NCI-H187 (cell line): Measurements from ENCODE around the gene CAMKK1.
"Not testable (repeated sequence)": the region's sequence is repeated elsewhere in the genome, so short reads cannot be mapped to it uniquely, and the experiment has no call there.

Source experiments
- DNase-seq, 2 experiments: peaks; one replicate each; lab custom pipeline; 2025; lab: John Stamatoyannopoulos, UW

The CAMKK1 gene

DNA sequence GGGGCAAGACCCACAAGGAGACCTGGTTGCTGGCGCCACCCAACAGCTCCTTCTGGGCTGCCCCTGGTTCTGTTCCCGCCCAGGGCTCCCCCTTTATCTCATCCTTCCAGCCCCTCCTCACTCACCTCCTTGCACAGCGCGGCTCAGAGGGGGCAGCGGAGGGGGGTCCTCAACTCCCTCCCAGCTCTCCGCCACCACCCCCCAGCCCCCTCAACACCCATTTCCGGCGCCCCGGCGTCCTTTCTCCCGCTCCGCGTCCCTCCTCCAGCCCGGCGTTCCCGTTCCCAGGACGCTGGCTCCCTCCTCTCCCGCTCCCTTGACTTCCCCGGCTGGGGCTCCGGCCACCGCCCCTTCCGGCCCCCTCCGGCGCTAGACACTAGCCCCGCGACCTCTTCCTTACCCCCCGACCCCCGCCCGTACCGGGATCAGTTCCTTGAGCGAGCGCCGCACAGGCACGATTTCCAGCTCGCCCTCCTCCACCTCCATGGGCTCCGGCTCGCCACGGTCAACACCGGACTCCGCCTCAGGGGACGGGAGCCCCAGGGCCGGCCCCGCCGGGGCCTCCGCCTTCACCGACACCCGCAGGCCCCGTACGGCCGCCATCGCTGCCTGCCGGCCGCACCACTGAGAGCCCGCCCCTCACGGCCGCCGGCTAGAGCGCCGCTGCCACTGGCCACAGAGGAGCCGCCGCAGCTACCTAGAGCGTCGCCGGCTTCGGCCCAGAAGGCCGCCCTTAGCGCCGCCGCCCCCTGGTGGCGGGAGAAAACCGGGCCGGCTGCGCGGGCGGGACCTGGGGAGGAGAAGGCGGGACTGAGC, 47.0 kb downstream of the CAMKK1 start, which contains the start of gene NCBP3:
Gene NCBP3, minus strand, starts transcription at position 626 of the 816 bp plus-strand sequence. Its CDS starts 23 bp downstream, at position 603.
- peak; percentile 63 to 76 for DNase-seq

DNA sequence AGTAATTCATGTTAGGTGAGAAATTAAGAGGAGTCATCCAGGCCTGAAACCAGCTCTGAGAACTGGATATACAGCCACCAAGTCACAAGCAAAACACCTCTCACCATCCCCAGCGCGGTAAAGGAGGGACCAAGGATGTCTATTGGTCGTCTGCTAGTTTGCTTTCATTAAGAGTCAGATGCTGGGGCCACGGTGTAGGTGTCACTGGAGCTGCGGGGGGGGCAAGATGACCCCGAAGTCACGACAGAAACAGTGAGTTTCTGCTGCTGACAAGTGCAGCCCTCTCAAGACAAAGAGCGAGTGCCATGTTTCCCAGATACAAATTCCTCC, 47.6 kb downstream of the CAMKK1 start:
- DNase-seq, result no peak

DNA sequence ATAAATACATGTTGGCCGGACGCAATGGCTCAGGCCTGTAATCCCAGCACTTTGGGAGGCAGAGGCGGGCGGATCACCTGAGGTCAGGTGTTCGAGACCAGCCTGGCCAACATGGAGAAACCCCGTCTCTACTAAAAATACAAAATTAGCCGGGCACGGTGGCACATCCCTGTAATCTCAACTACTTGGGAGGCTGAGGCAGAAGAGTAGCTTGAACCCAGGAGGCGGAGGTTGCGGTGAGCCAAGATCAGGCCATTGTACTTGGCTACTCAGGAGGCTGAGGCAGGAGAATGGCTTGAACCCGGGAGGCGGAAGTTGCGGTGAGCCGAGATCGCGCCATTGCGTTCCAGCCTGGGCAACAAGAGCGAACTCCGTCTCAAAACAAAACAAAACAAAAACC, 48.3 kb downstream of the CAMKK1 start:
- DNase-seq, result not testable (repeated sequence)

DNA sequence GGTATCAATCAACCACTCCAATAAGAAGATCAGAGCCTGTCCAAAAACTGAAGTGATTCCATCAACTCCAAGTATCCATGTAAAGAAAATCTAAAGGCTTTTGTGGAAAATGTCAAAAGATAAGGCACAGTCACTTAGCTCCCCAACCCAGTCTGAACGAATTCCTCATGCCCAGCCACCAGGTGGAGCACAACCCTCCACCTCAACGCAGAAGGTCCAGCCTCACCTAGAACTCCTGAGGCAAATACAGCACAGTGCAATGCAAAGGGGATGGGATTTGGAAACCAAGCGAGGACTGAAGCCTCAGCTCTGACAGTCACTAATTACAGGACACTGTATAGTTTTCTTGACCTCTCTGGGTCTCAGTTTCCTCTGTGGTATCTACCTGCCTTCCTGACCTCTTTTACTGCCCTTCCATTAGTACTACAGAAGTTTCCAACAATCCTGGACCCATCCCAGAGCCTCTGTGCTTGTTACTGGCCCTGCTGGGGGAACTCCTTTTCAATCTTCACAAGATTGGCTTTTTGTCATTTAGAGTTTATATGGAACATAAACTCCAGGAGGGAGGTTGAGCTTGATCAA, 48.8 kb downstream of the CAMKK1 start:
- no peak for DNase-seq

DNA sequence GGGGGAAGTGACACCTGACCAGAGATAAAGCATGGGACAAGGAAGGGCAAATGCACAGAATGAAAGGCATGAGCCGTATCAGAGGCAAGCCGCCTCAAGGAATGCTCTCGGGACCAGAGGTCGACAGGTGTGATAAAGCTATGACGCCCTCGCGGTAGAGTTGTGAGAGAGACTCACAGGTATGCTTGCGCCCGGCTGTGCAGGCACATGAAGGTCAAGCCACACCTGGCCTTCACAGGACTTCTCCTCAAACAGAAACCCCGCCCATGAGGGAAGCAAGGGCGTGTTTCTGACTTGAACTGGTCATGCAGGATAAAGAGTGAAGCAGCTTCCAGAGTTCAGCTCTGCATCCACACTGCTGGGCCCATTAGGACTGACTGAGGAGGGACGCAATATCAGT, 54.6 kb downstream of the CAMKK1 start:
- no peak for DNase-seq

DNA sequence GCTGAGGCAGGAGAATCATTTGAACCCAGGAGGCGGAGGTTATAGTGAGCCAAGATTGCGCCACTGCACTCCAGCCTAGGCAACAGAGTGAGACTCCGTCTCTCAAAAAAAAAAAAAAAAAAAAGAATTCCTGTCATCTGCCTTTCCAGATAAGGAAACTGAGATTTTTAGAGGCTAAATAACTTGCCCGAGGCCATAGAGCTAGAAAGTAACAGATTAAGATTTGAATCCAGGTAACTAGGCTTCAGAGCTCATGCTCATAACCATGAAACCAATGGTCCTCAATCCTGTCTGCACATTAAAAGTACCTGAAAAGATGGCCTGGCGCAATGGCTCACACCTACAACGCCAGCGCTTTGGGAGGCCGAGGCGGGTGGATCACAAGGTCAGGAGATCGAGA, 56.3 kb downstream of the CAMKK1 start:
- no peak for DNase-seq

DNA sequence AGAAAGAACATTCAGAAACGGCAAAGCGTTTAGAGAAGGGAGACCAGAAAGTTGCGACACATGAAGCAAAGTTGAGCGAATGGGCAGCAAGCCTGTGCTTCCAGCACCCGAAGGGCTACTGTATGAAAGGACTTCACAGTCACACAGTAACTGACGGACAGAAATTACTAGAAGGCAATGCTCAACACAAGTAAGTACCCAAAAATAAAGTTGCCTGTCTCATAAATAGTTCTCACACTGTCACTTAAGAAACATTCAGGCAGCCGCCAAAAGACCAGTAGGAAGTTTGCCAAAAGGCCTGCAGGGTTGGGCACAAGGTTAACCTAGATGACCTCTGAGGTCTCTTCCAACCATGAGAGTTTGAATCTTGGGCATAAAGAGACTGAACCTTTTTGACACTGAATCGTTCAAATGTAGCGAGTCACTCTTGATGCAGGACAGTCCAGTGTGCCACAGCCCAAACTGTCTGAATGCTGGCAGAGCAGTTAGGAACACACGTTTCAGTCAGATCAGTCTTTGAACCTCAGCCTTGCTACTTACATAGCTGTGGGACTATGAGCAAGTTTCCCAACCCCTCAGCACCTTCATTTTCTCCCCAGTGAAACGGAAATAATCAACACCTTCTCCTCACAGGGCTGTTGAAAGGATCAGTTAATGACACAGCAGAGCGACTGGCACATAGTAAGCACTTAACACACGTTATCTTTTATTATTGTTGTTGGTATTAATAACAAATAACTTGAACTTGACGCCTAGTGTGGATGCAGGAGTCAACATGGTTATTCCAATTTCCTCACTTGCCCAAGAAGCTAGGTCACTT, 57.2 kb downstream of the CAMKK1 start:
- no peak for DNase-seq

DNA sequence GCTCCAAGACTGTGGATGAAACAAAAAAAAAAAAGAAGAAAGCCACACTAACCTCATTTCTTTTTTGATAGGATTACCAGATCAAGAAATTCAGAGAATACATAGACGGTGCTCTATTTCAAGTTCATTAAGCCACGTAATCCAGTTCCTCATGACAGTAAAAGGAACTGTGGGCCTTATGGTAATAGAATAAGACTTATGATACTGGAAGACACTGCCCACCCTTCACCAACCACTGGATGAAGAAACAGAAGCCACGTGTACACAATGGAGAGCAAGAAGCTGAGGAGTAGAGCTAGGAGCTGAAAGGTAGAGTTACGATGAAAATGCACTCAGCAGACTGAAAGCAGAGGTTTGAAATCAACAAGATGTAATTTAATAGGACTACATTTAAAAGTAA, 58.0 kb downstream of the CAMKK1 start:
- no peak for DNase-seq

DNA sequence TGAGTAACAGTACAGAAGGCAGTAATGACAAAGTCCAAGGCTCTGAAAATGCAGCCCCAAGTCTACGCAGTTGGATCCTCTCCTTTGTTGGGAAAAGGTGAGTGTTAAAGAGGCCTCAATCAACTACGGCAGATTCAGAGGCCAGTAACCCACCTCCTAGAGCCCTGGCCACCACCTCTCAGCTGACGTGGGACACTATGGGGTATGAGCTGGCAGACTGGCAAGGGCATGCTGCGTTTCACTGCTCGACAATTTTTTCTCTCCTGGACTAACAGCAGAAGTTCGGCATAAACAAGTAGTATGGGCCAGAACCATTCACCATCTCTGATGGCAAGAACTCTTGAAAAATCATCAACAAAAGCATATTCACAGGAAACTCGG, 64.0 kb downstream of the CAMKK1 start:
- no peak for DNase-seq

DNA sequence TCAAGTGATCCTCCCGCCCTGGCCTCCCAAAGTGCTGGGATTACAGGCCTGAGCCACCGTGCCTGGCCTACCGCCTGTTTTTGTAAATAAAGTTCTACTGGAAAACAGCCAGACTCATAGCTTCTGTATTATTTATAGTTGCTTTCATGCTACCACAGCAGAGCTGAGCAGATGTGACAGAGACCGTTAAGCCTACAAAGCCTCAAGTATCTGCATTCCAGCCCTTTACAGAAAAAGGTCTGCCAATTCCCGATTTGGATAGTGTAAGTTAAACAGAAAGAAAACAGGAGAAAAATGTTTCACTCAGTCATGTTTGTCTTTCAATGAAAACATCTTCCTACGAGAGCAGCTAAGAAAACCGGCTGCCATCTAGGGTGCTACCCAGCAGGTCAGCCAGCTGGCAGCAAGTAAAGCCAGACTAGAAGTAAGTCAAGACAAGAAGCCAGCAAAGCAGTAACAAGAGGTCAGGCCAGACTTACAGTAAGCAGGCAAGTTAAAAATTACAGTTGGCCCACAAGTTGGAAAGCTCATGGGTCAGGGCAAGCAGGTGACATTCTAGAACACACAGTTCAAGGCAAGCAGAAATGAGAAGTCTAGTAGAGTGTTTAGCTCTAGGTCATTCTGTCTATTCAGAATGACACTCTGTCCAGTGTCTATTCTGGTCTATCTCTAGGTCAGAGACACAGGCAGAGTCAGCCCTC, 64.6 kb downstream of the CAMKK1 start:
- DNase-seq, result no peak

DNA sequence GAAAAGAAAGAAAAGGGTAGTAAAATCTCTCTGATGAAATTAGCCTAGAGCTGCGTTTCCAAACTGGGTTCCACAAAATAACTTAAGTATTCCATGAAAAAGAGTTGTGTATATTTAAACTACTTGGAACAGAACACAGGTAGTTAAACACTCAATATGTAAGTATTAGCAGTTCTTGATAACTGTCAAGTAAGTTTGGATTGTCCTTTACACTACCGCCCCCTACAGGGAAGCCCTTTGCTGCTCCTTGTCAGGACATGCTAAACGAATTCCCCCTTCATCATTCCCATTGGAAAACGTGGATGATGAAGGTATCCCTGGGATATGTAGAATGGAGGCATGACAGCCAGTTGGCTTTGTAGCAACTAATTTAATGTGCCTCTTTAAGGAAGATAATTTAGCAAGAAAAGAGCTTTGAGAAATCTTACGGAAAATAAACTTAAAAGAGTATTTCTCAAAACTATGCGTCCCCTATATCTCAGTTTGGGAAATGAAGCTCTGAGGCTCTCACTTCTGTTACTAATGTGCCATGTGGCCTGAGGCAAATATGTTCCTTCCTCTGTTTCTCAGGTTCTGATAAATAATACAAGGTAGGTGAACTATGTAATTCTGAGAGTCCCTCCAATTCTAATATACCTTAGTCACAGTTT, 65.6 kb downstream of the CAMKK1 start:
- DNase-seq, result peak in 1 of 2 experiments; percentile 7

DNA sequence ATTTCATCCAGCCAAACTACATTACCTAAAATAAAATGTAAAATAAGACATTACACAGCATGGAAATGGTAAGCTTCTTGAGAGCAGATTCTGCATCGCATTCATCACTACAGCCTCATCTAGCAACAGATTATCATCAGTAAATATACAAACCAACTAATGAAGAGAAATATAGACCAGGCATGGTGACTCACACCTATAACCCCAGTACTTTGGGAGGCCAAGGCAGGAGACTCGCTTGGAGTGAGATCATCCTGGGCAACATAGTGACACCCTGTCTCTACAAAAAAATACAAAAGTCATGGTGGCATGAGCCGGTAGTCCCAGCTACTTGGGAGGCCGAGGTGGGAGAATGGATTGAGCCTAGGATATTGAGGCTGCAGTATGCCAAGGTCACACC, 66.7 kb downstream of the CAMKK1 start:
- no peak for DNase-seq

DNA sequence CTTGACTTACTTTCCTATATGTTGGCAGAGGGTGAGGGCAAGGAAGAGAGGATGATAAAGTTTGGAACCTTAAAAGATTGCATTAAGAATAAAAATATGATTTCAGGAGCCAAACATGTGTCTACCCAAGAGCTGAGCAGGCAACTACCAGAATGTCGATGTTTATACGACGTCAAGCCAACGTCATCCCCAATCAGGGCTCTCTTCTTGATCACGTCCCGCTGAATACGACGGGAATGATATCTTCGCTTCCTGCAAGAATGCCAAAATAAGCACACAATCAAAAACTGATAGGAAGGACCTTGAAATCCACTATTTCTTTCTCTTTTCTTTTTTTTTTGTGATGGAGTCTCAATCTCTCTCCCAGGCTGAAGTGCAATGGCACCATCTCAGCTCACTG, 71.8 kb downstream of the CAMKK1 start:
- DNase-seq, result no peak

DNA sequence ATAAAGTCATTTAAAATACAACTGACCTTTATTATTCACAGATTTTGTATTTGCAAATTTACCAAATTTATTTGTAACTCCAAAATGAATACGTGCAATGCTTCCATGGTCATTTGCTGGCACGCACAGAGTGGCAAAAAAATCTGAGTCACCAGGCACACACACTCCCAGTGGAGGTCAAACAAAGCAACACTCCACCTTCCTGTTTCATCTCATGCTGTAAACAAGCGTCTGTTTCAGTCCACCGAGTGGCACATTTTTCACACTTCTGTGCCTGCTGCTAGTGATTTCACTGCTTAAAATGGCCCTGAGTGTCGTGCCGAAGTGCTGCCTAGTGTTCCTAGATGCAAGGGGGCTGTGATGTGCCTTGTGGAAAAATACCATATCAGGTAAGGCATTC, 74.1 kb downstream of the CAMKK1 start:
- DNase-seq, result no peak

DNA sequence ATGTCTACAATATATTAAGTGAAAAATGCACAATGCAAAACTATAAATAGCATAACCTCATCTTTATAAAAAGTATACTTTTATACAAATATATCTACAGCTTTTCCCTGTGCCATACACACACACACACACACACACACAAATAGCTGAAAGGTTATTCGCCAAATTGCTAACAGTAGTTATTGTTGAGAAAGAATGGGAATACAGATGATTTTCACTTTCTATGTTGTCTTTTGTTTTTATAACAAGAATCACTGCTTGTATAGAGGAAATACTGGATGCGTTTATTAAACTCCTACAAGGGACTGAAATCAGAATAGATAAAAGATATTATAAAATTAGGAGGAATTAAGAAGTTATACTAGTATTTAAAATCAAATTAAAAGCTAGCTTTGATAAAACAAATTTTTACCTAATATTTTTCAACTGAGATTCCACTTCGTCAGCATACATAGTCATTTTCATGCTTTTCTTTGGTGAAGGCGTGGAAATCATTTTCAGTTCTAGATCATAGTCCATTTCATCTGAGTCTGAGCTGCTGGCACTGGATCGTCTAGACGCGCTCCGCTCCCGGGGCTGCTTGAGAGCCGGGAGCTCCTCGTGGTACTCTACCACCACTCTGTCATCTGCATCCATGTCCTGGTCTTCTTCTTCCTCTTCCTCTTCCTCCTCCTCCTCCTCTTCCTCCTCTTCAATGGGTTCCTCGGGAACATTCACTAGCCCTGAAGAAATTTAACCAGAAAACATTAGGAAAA, 74.8 kb downstream of the CAMKK1 start:
- DNase-seq, result no peak

DNA sequence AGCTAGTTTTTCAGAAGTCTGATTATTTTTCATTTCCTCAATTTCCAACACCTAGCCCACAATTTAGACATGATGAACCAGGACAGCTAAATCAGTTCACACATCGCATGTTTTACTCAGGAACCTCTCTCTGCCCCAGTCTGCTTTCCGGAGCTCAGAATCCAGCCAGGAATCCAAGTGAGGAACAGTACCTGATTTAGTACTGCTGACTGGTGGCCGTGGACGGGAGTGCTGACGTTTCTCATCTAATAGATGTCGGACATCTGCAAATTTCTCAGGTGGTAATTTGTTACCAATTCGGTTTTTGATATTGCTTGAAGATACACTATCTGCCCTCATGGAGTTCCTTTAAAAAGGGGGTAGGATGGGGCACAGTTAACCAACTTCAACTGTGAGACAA, 76.9 kb downstream of the CAMKK1 start:
- DNase-seq, result no peak

DNA sequence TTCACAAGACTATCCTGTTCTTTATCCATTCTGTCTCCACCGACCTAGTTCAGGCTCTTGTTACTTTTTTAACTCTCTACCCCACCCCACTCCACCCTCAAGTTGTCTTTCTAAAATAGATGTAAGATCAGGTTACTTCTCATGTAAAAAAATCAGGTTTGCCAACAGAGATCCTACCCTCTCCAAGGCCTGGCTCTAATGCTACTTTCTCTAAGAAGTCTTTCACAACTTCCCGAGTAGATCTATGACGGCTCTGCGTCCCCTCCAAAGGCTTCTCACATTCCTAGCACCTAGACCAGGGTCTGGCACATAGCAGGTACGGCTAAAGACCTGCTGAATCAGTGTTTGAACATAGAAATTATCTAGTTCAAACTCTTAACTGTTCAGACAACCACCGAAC, 77.7 kb downstream of the CAMKK1 start:
- no peak for DNase-seq

DNA sequence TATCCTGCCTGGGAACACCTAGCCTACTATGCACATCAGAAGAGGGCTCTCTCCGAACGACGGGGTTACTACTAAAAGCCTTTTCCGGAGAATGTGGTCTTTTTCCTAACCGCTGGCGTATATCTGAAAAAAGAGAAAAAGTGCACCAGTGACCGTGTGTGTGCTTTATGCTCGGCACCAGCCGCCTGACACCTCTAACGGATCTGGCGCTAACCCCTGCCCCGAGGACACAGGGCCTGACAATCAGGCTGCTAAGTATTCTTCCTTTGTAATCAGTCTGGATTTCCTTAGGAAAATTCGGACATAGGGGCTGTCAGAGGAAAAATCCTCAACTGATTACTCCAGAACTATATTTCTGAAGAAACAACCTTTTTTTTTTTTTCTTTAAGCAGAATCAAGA, 78.5 kb downstream of the CAMKK1 start:
- DNase-seq, result no peak

DNA sequence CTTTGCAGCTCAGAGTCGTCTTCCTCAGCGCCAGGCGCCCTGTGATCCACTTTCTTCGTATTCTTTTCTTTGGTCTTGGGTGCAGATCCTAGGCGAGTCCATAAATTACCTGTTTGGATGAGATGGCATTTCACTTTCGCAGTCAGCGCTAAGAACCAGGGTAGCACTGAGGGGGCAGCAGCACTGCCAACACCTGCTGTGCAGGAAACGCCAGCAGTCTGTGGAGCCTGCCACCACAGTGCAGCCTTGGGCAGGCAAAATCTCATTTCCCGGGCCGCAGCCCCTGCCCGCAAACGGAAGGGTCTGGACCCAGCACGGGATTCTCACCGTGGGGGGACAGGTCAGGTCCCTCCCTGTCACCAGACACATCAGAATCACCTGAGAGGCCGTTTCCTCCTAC, 79.7 kb downstream of the CAMKK1 start:
- DNase-seq, result no peak

DNA sequence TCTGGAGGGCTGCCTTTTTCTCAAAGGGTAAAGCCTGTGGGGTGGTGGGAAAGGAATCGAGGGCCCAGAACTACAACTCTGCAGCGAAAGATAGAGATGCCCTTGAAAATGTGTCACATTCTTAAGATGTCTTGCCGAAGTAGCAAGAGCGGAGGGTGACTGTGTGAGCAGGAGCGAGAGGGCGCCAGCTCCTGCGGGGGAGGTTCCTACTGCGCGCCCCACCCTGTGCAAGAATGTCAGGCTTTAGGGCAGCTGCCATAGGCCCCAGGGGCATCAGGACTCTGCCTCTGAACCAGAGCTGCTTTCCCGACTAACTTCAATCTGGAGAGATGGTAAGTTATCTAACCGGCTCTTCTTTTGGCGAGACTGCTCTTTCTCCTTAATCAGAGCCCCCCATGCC, 80.1 kb downstream of the CAMKK1 start:
- no peak for DNase-seq

DNA sequence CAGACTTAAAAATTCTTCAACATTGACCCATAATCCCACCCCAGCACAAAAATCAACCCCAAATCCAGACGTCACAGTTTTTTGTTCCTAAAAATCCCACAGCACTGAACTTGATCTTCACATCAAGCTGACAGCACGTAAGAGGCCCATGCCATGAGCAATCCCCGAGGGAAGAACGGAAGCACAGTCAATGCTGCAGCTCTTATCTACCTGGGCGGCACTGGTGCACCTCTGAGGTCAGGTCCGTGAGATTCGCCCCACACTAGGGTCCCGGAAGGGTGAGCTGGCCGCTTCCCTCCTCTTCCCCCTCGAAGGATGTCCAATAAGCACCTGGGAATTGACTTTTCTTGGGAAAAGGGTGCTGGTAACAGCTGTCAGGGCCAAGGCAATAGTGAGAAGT, 80.6 kb downstream of the CAMKK1 start:
- DNase-seq, result no peak
